Thyroid gland (tissue), 4 donors: ENCODE data around the gene CKS1B.

ENCODE experiments used
- CTCF ChIP-seq, 6 experiments: fragments of 200-600 bp in 3 of 6; fragments of 450-650 bp in 3 of 6; sonication (generic) in 3 of 6; IDR thresholded peaks; one replicate each; pipeline ENCODE4 v1.5.1; 2016 to 2019; ENCODE audit warnings: antibody characterized with exemption in 6 of 6, mild to moderate bottlenecking in 2 of 6, inconsistent platforms in 1 of 6, moderate library complexity in 1 of 6
- POLR2A ChIP-seq, 2 donors: fragments of 450-650 bp; IDR thresholded peaks; one replicate each; pipeline ENCODE4 v1.6.1; 2017; ENCODE audit warnings: antibody characterized with exemption in 2 of 2, mild to moderate bottlenecking in 2 of 2, moderate library complexity in 1 of 2

GRCh38 chr1:154998201-154998780 is 23.8 kb downstream of the CKS1B start:
- TF ChIP-seq CTCF (IDR thresholded peaks at IDR 0.05) (no peak), POLR2A (IDR thresholded peaks at IDR 0.05) (no peak)
